Head of caudate nucleus (tissue), 42 donors: ENCODE data around the gene SLC9A5.
A peak's percentile ranks its signal among the peaks of the same experiment; 100 is the strongest.

Experiments
- DNase-seq, 42 donors: peaks; one replicate each; pipeline versions ENCODE4 v3.0.0 to v3.0.0-alpha.2; 2020 to 2021; ENCODE audit warnings: mixed read lengths in 7 of 42
- intact Hi-C: fragments of 100-400 bp; cut with DNase I; formaldehyde crosslinking; loops from one replicate; pipeline ENCODE4 v1.15.0; 2022

The SLC9A5 gene

GRCh38 chr16:67249178-67250044 lies 632 bp downstream of the SLC9A5 start:
- peak in 5 of 42 donors; percentile 15 to 39 (median 30) for DNase-seq

GRCh38 chr16:67250045-67250327 lies 1.2 kb downstream of the SLC9A5 start:
- peak in 1 of 42 donors; percentile 54 for DNase-seq
- intact Hi-C loops: loop anchor here (10.0 kb wide), 1 partner anchor 155 kb away; no protein-coding TSS in a partner anchor

More at GRCh38 chr16:67249178-67250044, 632 bp downstream of the SLC9A5 start:
- intact Hi-C loops: loop anchor here (10.0 kb wide), 1 partner anchor 155 kb away; no protein-coding TSS in a partner anchor

- intact Hi-C loops: loop anchor here (10.0 kb wide), 1 partner anchor 152 kb away; no protein-coding TSS in a partner anchor
- peak in 7 of 42 donors; percentile 19 to 51 (median 39) for DNase-seq
Measured at GRCh38 chr16:67252609-67253497, 4.1 kb downstream of the SLC9A5 start.

GRCh38 chr16:67254801-67255552 lies 6.2 kb downstream of the SLC9A5 start:
- intact Hi-C loops: loop anchor here (10.0 kb wide), 1 partner anchor 150 kb away; no protein-coding TSS in a partner anchor
- no peak for DNase-seq

GRCh38 chr16:67255553-67256221 lies 6.9 kb downstream of the SLC9A5 start:
- intact Hi-C loops: loop anchor here (10.0 kb wide), 1 partner anchor 149 kb away; no protein-coding TSS in a partner anchor
- no peak for DNase-seq

- intact Hi-C loops: loop anchor here (10.0 kb wide), 1 partner anchor 148 kb away; no protein-coding TSS in a partner anchor
- no peak for DNase-seq
Measured at GRCh38 chr16:67256701-67257230, 8.0 kb downstream of the SLC9A5 start.

GRCh38 chr16:67257486-67258160 lies 8.8 kb downstream of the SLC9A5 start:
- no peak for DNase-seq
- intact Hi-C loops: loop anchor here (10.0 kb wide), 1 partner anchor 147 kb away; no protein-coding TSS in a partner anchor

- intact Hi-C loops: loop anchor here (10.0 kb wide), 1 partner anchor 147 kb away; no protein-coding TSS in a partner anchor
- DNase-seq: no peak
Measured at GRCh38 chr16:67258161-67258835, 9.5 kb downstream of the SLC9A5 start.

- peak in 6 of 42 donors; percentile 30 to 60 (median 38) for DNase-seq
- intact Hi-C loops: loop anchor here (10.0 kb wide), 1 partner anchor 145 kb away; no protein-coding TSS in a partner anchor
Measured at GRCh38 chr16:67259705-67260104, 10.9 kb downstream of the SLC9A5 start.

GRCh38 chr16:67260426-67261063 lies 11.8 kb downstream of the SLC9A5 start:
- intact Hi-C loops: no loop called here
- peak in 19 of 42 donors; percentile 27 to 80 (median 63) for DNase-seq

GRCh38 chr16:67263201-67263600 lies 14.4 kb downstream of the SLC9A5 start:
- intact Hi-C loops: no loop called here
- DNase-seq: no peak

- intact Hi-C loops: no loop called here
- DNase-seq: no peak
Measured at GRCh38 chr16:67264277-67264676, 15.5 kb downstream of the SLC9A5 start.

- DNase-seq: no peak
- intact Hi-C loops: no loop called here
Measured at GRCh38 chr16:67264866-67265265, 16.1 kb downstream of the SLC9A5 start.

GRCh38 chr16:67265834-67266233 lies 17.1 kb downstream of the SLC9A5 start:
- intact Hi-C loops: no loop called here
- no peak for DNase-seq

- intact Hi-C loops: no loop called here
- no peak for DNase-seq
Measured at GRCh38 chr16:67268136-67268579, 19.4 kb downstream of the SLC9A5 start.

GRCh38 chr16:67269766-67270165 lies 21.0 kb downstream of the SLC9A5 start:
- no peak for DNase-seq
- intact Hi-C loops: no loop called here
